Mucosa of descending colon (tissue), 3 donors: ENCODE results near the gene CNST. TPM values are rescaled to one million over a fixed set of nuclear protein-coding genes. Genes with fewer than 3 reads are reported as not detected.

Experiments used
- ATAC-seq: fragments of 200-7000 bp; cut with Tn5 transposase; one replicate; pipeline ENCODE4 v1.9.1; 2020; ENCODE audit warnings: mild to moderate bottlenecking, moderate library complexity
- DNase-seq, 3 donors: peaks; one replicate each; pipeline ENCODE4 v3.0.0-alpha.2; 2020
- H3K36me3 ChIP-seq: fragments of 200-600 bp; one replicate; pipeline ENCODE4 v1.8.0; 2021; ENCODE audit warnings: low read depth, mild to moderate bottlenecking
- H3K4me1 ChIP-seq: fragments of 200-600 bp; one replicate; pipeline ENCODE4 v1.8.0; 2021; ENCODE audit warnings: low read depth, mild to moderate bottlenecking
- H3K4me3 ChIP-seq: fragments of 200-600 bp; one replicate; pipeline ENCODE4 v1.8.0; 2021; ENCODE audit warnings: mild to moderate bottlenecking
- H3K9me3 ChIP-seq: fragments of 200-600 bp; one replicate; pipeline ENCODE4 v1.8.0; 2021; ENCODE audit warnings: mild to moderate bottlenecking
- intact Hi-C, 2 donors: fragments of 100-400 bp; cut with DNase I in 1 of 2; cut with micrococcal nuclease in 1 of 2; formaldehyde crosslinking; loops; one replicate each; pipeline versions ENCODE4 v1.11.0 to v1.11.1; 2022; cut with DNase I, micrococcal nuclease
- total RNA-seq, 3 donors: library from RNA; stranded (reverse); fragmentation: NEBNext Ultra II Directional in 2 of 3; extraction: Animal tissue kit (Norgen Biotek cat#: 25700) in 2 of 3; gene quantifications; one replicate each; pipeline versions ENCODE4 v1.2.1 to v1.2.4, GENCODE V29; 2021 to 2023
- TF ChIP-seq, protein P1 (sequence below): fragments of 200-600 bp; IDR thresholded peaks from one replicate; pipeline ENCODE4 v1.8.0; 2022; ENCODE audit warnings: antibody characterized with exemption, mild to moderate bottlenecking
- donor health status: DM: no; HTN: no; CAD: no; lungs with moderate emphysema.
- donor health status: DM: no; HTN: no; CAD: no.
- donor health status: DM: no; HTN: yes; CAD: no.

Gene CNST
- total RNA-seq, 3 donors from 2014 or later = 31.6 to 47.7 (median 44.6) TPM

DNA sequence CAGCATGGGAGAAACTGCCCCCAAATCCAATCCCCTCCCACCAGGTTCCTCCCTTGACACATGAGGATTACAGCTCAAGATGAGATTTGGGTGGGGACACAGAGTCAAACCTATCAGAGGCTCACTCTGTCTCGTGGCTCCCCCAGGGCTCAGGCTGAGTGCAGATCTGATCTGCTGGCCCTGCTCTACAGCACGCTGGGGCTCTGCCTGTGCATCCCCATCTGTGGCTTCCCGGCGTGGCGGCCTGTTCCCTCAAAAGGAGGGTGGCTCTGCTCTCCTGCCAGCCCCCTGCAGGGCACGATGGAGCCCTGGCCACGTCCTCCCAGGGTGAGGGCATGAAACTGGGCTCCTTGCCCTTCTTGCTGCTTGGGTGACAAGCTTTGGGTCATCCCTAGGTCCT lies 39.3 kb upstream of the CNST start:
- Histone ChIP-seq H3K4me1 (no peaks in the 10 kb centered on the region), H3K36me3 (no peaks in the 10 kb centered on the region), H3K9me3 (peaks cover 8% of the 10 kb centered on the region), H3K4me3 (no peak overlapping the region)
- TF ChIP-seq, protein P1, sequence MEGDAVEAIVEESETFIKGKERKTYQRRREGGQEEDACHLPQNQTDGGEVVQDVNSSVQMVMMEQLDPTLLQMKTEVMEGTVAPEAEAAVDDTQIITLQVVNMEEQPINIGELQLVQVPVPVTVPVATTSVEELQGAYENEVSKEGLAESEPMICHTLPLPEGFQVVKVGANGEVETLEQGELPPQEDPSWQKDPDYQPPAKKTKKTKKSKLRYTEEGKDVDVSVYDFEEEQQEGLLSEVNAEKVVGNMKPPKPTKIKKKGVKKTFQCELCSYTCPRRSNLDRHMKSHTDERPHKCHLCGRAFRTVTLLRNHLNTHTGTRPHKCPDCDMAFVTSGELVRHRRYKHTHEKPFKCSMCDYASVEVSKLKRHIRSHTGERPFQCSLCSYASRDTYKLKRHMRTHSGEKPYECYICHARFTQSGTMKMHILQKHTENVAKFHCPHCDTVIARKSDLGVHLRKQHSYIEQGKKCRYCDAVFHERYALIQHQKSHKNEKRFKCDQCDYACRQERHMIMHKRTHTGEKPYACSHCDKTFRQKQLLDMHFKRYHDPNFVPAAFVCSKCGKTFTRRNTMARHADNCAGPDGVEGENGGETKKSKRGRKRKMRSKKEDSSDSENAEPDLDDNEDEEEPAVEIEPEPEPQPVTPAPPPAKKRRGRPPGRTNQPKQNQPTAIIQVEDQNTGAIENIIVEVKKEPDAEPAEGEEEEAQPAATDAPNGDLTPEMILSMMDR = no peak
- intact Hi-C loops = no loop called here
- DNase-seq (no peak), ATAC-seq (no peak)

DNA sequence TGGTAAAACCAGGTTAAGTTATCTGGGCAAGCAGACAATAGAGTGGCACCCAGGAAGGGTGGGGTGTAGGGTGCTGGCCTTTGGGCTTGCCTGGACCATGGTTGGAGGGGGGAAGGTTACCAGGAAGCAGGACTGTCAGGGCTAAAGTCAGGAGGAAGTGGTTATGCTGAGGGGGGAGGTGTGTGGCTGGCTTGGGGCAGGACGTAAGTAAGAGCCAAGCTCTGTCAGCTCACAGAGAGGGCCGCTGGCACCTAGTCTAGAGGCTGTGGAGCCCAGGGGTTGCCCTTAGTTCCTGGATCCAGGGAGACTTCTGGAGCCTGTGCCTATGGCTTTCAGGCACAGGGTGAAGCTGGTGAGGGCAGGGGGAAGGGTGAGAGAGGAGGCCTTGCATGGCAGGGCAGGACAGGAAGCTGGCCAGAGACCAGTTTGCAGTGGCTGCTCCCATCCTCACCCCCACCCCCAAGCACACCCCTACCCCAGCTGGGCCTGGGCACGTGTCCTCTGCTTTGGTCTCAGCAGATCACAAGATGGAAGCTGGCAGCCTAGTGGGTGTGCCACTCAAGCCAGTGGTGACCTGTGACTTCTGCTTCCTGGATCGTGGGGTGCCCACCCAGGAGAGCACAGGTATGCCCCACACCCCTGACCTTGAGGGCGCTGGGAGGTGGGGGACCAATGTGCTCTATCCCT lies 38.7 kb upstream of the CNST start:
- ATAC-seq (peak; percentile 67), DNase-seq (no peak)
- no peak overlapping the region for H3K4me3 ChIP-seq
- TF ChIP-seq, protein P1 = no peak
- H3K4me1 ChIP-seq = no peaks in the 10 kb centered on the region
- no peaks in the 10 kb centered on the region for H3K36me3 ChIP-seq
- intact Hi-C loops = no loop called here
- peaks cover 8% of the 10 kb centered on the region for H3K9me3 ChIP-seq

DNA sequence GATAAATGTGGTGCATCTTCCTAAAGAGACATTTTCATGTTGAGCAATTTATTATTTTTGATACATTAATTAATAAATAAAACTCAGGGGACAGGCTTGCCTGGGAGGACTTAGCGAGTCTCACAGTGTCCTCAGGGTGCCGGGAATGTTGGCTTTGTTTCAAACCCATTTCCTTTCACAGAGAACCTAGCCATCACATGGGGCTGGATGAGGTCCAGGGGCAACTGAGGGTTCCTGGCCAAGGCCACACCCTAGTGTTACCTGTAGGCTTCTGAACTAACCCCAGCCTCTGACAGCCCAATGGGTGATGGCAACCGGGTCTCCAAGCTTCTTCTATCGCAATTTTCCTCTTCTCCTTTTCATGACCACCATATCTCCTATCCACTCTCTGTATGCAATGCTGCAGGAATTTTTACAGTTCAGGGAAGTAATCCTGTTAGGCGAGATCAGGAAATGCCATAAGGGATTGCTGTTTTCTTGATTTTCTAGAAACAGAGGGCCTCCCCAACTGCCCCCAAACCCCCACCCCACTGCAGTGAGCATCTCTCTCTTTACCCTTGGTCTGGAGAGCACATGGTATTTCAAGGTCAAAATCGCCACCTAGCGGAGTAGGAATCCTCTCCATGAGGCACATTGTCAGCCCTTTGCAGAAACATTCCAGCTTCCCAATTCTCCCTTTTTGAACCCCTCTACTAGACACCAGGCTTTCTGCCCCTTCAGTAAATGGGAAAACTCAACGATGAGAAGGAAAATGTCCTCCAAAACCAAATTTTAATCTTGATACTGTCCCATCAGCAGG lies 37.1 kb upstream of the CNST start:
- intact Hi-C loops = no loop called here
- H3K4me3 ChIP-seq = no peak overlapping the region
- peaks cover 8% of the 10 kb centered on the region for H3K9me3 ChIP-seq
- TF ChIP-seq, protein P1 = no peak
- no peak for DNase-seq
- no peak for ATAC-seq
- no peaks in the 10 kb centered on the region for H3K36me3 ChIP-seq
- no peaks in the 10 kb centered on the region for H3K4me1 ChIP-seq

DNA sequence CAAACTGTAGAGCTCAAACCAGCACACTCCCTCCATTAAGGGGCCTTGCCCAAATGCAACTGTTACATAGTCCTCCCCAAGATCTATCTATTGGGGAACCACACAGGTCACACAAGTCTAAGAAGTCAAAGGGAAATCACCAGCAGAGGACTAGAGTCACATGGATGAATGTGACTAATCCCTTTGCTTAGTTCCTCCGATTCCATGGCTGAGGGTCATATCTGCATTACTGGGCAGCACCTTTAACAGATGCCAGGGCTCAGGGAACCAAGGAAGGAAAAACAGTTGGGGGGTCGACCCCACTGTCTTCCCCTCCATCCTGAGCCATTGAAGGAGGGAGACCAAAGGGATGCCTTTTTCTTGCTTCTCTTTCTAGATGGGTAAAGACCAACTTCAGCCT lies 35.8 kb upstream of the CNST start:
- H3K36me3 ChIP-seq = no peaks in the 10 kb centered on the region
- TF ChIP-seq, protein P1 = no peak

DNA sequence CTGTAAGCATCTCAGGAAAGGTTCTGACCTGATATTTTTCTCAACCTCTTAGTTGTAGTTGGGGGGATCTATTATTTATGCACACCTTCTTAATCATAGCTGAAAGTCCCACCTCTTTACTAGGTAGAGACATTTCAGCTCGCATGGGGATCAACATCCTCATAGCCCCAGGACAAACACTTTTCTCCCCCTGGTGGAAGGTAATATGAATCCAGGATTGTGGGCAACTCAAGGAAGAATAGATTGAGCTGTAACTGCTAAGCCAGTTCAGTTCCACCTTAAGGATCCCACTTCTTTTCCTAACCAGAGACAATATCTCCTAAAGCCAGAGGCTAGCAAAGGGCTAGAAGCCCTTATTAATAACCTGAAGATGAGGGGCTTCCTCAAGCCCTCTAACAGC lies 33.7 kb upstream of the CNST start:
- DNase-seq (no peak), ATAC-seq (no peak)
- H3K9me3 ChIP-seq = peaks cover 8% of the 10 kb centered on the region
- H3K4me1 ChIP-seq = no peaks in the 10 kb centered on the region
- intact Hi-C loops = no loop called here
- H3K36me3 ChIP-seq = no peaks in the 10 kb centered on the region
- H3K4me3 ChIP-seq = no peak overlapping the region
- TF ChIP-seq, protein P1 = no peak

More for the DNA sequence above, 35.8 kb upstream of the CNST start:
- H3K9me3 ChIP-seq = peaks cover 8% of the 10 kb centered on the region
- no peak overlapping the region for H3K4me3 ChIP-seq
- H3K4me1 ChIP-seq = no peaks in the 10 kb centered on the region
- no peak for ATAC-seq
- DNase-seq = no peak
- intact Hi-C loops = no loop called here
